HG02852 (cell line): ENCODE measurements around the gene GRAMD4.

Experiments
- ATAC-seq: cut with Tn5 transposase; IDR thresholded peaks from one replicate; pipeline ENCODE4 v1.9.1; 2021; ENCODE audit warnings: mild to moderate bottlenecking, moderate library complexity; ENCODE audit not compliant: unreplicated experiment

The GRAMD4 gene

DNA sequence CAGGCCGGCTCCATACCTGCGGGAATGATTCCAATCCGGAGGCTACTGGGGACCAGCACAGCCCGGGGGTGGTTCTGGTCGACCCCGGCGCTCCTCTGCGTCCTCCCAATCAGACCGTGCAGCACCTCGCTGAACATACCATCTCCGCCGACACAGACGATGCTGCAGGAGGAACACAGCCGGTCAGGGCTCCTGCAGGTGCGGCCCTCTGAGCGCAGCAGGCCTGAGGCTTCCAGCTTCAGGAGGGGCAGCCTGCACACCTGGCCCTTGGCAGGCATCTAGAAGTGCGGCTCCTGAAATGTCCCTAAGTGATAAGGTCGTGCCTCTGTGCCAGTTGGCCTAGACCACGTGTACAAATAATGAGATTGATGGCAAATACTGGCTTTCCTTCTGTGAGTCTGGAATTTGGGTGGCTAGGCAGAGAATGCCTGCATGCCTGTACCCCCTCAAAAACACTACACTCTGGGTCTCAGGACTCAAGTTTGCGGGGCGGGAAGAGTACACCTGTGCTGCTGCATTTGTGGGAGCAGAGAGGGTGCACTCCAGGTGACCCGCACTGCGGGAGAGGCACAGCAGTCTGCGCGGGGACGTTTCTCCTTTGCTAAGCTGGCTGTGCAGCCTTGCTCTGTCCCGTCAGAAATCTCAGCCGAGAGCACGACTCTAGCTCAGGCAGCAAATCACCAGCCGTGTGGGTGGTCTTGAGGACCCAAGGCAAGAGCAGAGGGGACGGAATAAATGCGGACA lies 87.8 kb downstream of the GRAMD4 start:
- ATAC-seq, result no peak

DNA sequence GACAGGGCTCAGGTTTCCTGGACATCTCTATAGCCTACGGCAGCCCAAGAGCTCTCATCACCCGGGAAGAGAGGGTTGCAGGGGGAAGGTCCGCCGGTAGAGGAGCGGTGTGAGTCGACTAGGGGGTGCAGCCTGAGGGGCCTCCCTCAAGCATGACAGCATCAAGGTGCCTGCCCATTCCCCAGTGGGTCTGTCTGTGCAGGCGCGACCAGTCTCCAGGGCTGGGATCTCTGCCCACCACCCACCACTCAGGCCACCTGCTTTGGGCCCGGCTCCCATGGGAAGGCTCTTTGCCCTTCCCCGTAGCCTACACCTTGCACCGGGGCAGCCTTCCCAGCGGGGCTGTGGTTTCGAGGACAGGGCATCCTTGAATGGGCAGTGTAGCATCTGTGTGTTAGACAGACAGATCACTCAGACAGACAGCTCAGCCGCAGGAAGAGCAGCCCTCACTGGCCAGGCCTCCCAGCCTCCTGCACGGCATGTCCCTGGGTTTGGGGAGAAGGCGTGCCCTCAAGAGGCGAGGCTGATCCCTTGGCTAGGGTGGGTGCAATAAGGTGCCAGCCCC lies 88.7 kb downstream of the GRAMD4 start:
- no peak for ATAC-seq

DNA sequence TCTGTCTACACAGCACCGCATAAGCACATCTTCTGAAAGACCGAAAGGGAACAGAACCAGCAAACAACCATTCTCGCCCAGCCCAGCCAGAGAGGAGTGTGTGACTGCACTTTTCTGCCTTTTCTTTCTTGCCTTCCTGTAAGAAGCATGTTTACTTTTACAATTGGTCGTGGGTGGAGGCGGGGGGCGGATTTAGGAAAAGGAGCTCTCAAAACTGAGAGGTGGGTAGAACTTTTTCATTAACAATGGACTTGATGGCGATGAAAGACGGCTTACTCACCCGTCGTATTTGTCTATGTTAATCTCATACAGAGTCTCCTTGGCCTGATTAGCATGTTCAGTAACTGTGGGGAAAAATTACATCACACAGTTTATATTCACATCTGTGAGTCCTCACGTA lies 90.6 kb downstream of the GRAMD4 start:
- no peak for ATAC-seq

DNA sequence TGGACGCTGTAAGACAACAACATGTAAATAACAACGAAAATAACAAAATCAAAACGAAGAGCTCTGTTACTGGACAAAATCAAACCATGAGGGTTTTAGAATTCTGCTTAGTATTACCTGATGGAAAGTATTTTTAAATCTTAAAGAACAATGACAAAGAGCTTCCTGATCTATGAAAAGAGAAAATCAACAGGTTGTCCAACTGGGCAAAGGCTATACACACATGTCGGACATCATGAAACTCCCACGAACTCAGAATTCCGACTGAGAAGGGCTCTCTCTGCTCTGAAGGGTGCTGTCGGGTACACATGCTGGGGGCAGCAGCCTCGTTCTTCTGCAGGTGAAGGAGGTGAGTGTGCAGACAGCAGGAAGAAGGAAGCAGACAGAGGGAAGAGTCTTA lies 92.1 kb downstream of the GRAMD4 start:
- no peak for ATAC-seq

DNA sequence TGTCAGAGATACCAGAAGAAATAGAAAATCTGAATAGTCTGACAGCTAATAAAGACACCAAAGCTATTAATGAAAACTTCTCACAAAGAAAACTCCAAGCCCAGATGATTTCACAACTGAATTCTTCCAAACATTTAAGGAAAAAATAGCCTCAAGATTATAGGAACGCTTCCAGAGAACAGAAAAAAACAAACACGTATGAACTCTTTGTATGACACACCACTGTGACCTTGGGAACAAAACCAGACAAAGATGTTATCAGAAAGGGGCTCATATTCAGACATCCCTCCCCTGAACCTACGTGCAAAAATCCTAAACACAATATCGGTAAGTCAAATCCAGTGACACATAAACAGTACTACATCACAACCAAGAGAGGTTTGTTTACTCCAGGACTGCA lies 94.4 kb downstream of the GRAMD4 start:
- no peak for ATAC-seq

DNA sequence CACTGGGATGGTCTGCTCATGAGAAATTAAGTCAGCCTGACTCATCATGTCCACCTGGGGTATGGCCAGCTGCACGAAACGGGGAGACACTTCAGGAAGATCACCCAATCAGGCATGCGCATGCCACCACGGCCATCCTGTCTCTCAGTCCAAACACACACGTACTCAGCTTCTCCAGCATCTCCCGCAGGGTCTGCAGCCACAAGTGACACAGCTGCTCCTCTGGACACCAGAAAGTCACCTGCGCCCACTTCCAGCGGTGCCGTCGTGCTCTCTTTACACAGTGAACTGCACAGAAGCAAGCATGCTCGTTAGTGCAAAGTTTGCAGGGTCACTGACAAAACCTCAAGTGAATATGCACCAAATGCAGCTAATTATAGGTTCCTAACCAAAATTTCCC lies 99.7 kb downstream of the GRAMD4 start:
- no peak for ATAC-seq

DNA sequence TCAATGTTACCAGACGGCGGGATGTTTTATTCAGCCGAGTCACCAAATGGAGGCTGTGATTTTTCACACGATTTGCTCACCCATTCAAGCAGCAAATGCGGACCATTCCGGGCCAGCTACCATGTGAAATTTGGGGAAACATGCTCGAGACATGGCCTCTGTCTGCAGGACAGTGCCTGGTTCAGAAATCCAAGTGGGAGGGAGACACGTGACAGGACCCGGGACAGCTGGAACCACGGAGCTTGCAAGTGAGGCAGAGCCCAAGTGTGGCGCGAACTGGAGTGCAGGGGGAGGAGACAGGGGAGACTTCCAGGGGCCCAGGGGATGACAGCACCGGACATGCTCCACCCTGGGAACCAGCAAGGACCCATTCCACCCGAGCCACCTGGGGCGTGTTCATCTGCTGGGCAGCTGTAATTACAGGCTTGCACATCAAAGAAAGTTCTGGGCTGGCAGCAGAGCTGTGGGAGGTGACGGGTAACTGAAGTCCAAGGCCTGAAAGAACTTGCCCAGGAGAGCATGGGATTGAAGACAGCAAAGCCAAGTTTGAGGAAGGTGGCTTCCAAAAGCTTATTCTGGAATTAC lies 101.4 kb downstream of the GRAMD4 start:
- ATAC-seq, result no peak

DNA sequence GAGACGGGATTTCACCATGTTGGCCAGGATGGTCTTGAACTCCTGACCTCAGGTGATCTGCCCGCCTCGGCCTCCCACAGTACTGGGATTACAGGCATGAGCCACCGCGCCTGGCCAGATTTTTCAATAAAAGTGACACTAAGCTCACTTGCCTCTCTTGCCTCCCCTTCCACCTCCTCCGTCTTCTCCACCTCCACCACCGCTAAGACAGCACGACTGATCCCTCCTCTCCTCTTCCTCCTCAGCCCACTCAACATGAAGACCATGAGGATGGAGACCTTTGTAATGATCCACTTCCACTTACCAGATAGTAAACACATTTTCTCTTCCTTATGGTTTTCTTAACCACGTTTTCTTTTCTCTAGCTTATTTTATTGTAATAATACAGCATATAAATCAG lies 103.7 kb downstream of the GRAMD4 start:
- ATAC-seq, result no peak

DNA sequence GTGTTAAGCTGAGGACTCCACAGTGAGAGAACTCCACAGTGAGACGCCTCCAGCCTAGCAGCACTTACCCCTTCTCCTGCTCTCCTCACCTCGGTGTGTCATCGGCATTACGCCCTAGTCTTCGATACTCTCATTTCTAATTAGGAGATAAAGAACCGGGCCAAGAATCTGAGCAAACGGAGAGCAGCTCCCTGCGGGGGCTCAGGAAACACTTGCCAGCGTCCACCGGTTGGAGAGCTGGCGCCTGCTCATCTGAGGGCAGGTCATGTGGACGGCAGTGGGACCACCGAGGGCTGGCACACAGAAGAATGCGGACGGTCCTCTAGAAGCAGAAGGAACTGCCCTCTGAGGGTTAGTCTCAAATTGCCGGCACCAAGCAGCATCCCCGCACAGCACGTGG lies 104.9 kb downstream of the GRAMD4 start:
- ATAC-seq, result no peak

DNA sequence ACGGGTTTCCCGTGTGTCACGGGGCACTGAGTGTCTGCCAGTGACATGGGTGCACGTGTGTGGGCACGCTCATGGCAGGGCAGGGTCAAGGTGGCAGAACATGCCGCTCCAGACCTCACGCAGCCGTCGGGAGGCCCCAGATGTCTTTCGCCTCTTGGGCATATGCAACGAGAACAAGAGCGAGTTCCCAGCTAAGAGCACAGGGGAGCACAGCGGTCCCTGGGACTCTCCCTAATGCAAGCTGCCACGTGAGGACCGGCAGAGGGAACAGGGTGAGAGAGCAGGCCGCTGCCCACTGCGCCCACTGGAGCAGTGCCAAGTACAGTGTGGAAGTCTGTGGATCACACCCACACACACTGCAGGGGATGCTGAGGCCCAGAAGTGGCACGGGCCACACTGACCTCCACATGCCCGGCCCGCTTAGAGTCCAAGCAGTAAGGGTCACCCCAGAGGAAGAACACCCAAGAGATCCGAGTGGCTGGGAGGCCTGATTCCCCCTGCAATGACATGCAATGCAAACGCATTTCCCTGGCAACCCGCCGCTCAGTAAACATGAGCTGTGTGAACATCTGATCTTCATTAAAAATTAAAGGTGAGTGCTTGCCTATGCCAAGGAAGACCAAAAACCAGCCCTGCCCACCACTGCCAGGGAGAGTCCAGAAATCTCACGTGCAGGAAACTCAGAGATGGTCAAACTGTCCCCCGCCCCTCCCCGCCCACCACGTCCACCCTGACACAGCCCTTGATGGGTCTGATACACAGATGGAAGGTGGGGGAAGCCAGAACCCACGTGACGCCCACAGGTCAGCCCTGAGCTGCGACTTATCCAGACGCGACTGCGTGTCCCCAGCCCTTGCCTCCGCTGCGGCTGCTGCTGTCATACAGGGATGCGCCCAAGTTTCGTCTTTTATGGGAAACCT lies 106.1 kb downstream of the GRAMD4 start:
- ATAC-seq, result no peak

DNA sequence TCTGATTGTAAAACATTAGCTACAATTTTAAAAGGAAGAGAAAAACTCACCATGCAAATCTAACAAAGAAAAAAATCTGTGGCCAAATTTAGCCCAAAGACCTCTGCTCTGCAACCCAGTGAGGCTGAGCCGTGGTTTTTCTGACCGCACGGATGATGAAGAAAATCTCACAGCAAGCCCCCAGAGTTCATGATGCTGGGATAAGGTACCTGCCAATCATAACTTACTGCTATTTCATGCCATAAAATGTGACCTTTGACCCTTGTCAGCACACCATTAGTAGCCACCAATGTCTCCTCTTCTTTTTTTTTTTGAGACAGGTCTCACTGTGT lies 106.8 kb downstream of the GRAMD4 start:
- no peak for ATAC-seq

DNA sequence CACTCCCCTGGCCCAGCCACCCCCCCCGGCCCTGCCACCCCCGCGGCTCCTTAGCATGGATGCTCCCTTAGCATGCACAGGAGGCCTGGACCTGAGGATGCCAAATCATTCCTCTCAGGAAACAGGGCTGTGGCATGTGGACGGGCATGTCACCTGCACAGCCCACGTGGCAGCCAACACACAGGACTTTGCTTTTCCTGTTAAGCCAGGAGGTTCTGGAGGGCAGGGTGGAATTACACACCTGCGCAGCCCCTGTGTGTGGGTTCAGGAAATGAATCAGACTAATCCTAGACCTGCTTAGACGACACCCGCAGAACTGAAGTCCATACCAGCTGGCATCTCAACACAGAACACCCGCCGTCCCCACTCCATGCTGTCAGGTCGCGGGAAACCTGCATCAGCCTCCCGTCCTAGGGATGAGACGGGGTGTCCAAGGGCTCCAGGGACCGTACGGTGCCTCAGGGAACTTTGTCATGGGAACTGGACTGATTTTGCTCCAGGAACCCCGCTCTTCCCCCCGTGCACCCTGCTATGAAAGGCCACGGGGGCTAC lies 107.7 kb downstream of the GRAMD4 start:
- no peak for ATAC-seq

DNA sequence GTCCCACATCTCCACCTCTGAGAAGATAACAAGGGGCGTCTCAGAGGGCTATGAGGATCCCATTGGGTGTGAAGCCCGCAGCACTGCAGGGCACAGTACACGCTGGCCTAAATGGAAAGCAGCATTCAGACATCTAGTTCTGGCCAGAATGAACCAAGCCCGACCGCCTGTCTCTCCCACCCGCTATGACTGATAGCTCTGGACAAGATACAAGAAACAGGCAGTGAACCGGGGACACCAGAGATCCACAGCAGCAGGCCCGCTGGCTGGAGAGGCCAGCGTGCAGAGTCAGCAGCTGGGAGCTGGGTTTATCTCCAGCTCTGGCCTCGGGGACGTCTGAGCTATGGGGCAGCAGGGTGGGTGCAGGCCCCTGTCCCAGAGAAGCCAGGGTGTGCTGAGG lies 108.3 kb downstream of the GRAMD4 start:
- ATAC-seq, result no peak
